22Rv1 (cell line): ENCODE results near the gene TRPV3.

Experiments
- ZFX ChIP-seq: fragments of 450-650 bp; IDR thresholded peaks from 2 replicates; pipeline ENCODE4 v1.6.1; 2017; ENCODE audit warnings: antibody characterized with exemption, borderline replicate concordance
- TF ChIP-seq, protein P1 (sequence below): fragments of 450-650 bp; IDR thresholded peaks from 2 replicates; pipeline ENCODE4 v1.5.1; 2017; ENCODE audit warnings: mild to moderate bottlenecking

DNA sequence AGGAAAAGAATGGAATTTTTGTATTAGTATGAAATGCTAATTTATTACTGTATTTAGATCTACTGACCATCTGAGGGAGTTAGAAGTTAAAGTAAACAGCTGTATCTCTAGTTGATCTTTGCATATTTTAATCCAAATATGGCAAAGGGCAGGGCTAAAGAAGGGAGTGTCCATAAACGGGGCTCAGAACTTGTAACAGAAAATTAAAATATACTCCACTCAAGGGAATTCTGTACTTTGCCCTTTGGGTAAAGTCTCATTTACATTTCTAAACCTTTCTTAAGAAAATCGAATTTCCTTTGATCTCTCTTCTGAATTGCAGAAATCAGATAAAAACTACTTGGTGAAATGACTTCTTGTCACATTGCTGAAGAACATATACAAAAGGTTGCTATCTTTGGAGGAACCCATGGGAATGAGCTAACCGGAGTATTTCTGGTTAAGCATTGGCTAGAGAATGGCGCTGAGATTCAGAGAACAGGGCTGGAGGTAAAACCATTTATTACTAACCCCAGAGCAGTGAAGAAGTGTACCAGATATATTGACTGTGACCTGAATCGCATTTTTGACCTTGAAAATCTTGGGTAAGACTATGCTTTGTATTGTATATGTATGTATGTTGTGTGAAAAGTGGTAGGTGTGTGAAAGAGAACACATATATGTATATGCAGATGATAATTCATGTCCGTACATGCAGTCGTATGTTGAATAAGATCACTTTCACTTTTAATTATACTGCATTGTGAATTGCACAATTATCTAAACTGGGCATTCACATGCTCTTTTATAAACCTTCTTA lies 81.6 kb downstream of the TRPV3 start, which contains the start of gene ASPA:
- TF ChIP-seq, protein P1, sequence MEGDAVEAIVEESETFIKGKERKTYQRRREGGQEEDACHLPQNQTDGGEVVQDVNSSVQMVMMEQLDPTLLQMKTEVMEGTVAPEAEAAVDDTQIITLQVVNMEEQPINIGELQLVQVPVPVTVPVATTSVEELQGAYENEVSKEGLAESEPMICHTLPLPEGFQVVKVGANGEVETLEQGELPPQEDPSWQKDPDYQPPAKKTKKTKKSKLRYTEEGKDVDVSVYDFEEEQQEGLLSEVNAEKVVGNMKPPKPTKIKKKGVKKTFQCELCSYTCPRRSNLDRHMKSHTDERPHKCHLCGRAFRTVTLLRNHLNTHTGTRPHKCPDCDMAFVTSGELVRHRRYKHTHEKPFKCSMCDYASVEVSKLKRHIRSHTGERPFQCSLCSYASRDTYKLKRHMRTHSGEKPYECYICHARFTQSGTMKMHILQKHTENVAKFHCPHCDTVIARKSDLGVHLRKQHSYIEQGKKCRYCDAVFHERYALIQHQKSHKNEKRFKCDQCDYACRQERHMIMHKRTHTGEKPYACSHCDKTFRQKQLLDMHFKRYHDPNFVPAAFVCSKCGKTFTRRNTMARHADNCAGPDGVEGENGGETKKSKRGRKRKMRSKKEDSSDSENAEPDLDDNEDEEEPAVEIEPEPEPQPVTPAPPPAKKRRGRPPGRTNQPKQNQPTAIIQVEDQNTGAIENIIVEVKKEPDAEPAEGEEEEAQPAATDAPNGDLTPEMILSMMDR, result no peak
- TF ChIP-seq ZFX, result no peak
